ENCODE data around the gene SUGP2. TPM values are rescaled to one million over a fixed set of nuclear protein-coding genes. Genes with fewer than 3 reads are reported as not detected.

SUGP2 gene
- total and polyA plus RNA-seq, 9 of the 15 experiments (the other 6 are each of a cell fraction or from before 2014, with no cell fraction given) = 13.1 to 101 (median 63.1) TPM

- TF ChIP-seq, protein P1, sequence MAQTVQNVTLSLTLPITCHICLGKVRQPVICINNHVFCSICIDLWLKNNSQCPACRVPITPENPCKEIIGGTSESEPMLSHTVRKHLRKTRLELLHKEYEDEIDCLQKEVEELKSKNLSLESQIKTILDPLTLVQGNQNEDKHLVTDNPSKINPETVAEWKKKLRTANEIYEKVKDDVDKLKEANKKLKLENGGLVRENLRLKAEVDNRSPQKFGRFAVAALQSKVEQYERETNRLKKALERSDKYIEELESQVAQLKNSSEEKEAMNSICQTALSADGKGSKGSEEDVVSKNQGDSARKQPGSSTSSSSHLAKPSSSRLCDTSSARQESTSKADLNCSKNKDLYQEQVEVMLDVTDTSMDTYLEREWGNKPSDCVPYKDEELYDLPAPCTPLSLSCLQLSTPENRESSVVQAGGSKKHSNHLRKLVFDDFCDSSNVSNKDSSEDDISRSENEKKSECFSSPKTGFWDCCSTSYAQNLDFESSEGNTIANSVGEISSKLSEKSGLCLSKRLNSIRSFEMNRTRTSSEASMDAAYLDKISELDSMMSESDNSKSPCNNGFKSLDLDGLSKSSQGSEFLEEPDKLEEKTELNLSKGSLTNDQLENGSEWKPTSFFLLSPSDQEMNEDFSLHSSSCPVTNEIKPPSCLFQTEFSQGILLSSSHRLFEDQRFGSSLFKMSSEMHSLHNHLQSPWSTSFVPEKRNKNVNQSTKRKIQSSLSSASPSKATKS (CRISPR knock-in tag; IDR thresholded peaks at IDR 0.05) = no peak
- TF ChIP-seq TCF15 (CRISPR knock-in tag; IDR thresholded peaks at IDR 0.05) = no peak
- TF ChIP-seq NR1H2 (CRISPR knock-in tag; IDR thresholded peaks at IDR 0.05) = no peak
- TF ChIP-seq ZFP91 (CRISPR knock-in tag; IDR thresholded peaks at IDR 0.05) = no peak
- no peak for TF ChIP-seq ZNF696 (CRISPR knock-in tag; conservative IDR thresholded peaks at IDR 0.05)
- no peak for TF ChIP-seq IRF2 (CRISPR knock-in tag; IDR thresholded peaks at IDR 0.05)
- peak; percentile 92 for TF ChIP-seq RUNX1 (IDR thresholded peaks at IDR 0.05; ENCODE audit: low read depth)
- TF ChIP-seq PBX2 (CRISPR knock-in tag; IDR thresholded peaks at IDR 0.05; ENCODE audit: low read depth) = no peak
- no peak for TF ChIP-seq PBX2 (tag; conservative IDR thresholded peaks at IDR 0.05; ENCODE audit: low read depth)
- no peak for TF ChIP-seq ZNF586 (CRISPR knock-in tag; conservative IDR thresholded peaks at IDR 0.05)
- TF ChIP-seq NEUROD1 (IDR thresholded peaks at IDR 0.05; ENCODE audit: borderline replicate concordance, low read depth, low read length, partially characterized antibody) = peak; percentile 89
- peak; percentile 57; the same call in 1 of the 2 replicates for TF ChIP-seq CREB3L1 (IDR thresholded peaks at IDR 0.05; ENCODE audit: borderline replicate concordance, low read depth)
- peak; percentile 85; the same call in 1 of the 2 replicates for TF ChIP-seq EHMT2 (IDR thresholded peaks at IDR 0.05)
- peak; percentile 82 for TF ChIP-seq RBM25 (IDR thresholded peaks at IDR 0.05; ENCODE audit: low read depth, low read length, severe bottlenecking)
- peak; percentile 93 for TF ChIP-seq ETV5 (CRISPR knock-in tag; IDR thresholded peaks at IDR 0.05; ENCODE audit: low read depth)
- TF ChIP-seq SMAD4 (CRISPR knock-in tag; conservative IDR thresholded peaks at IDR 0.05) = peak; percentile 90
- no peak for TF ChIP-seq ZZZ3 (IDR thresholded peaks at IDR 0.05)
- no peak for TF ChIP-seq ATF1 (CRISPR knock-in tag; IDR thresholded peaks at IDR 0.05)
- TF ChIP-seq ATF1 (tag; IDR thresholded peaks at IDR 0.05) = no peak; the same call in 1 of the 2 replicates
Observed at GRCh38 chr19:19059837-19060611, 26.7 kb upstream of the SUGP2 start (continued).

All from K562 (cell line).